Measurements from ENCODE around the gene GAS2L1.

DNA sequence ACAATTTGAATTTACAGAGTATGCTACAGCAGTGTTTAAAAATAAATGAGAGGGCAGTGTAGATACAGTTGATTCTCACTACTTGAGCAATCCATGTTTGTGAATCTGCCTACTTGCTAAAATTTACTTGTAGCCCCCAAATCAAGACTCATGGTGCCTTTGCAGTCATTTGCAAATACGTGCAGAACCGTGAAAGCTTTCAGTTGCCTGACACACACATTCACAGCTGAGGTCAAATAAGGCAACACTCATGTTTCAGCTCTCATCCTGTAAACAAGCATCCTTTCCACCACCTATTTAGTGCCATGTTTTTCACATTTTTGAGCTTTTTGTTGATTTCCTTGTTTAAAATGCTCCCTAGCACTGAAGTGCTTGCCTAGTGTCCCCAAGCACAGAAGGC, 41.6 kb downstream of the GAS2L1 start:
- TF ChIP-seq EZH2 (IDR thresholded peaks at IDR 0.05; ENCODE audit: low read depth, unreplicated experiment) (no peak), POLR2AphosphoS5 (IDR thresholded peaks at IDR 0.05; ENCODE audit: low read depth) (no peak), EZH2phosphoT487 (IDR thresholded peaks at IDR 0.05; ENCODE audit: unreplicated experiment) (no peak), CREB1 (CRISPR knock-in tag; IDR thresholded peaks at IDR 0.05; ENCODE audit: low read depth) (no peak)
- TF ChIP-seq, protein P1, sequence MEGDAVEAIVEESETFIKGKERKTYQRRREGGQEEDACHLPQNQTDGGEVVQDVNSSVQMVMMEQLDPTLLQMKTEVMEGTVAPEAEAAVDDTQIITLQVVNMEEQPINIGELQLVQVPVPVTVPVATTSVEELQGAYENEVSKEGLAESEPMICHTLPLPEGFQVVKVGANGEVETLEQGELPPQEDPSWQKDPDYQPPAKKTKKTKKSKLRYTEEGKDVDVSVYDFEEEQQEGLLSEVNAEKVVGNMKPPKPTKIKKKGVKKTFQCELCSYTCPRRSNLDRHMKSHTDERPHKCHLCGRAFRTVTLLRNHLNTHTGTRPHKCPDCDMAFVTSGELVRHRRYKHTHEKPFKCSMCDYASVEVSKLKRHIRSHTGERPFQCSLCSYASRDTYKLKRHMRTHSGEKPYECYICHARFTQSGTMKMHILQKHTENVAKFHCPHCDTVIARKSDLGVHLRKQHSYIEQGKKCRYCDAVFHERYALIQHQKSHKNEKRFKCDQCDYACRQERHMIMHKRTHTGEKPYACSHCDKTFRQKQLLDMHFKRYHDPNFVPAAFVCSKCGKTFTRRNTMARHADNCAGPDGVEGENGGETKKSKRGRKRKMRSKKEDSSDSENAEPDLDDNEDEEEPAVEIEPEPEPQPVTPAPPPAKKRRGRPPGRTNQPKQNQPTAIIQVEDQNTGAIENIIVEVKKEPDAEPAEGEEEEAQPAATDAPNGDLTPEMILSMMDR (conservative IDR thresholded peaks at IDR 0.05; ENCODE audit: low read depth in 2 of 2), result no peak
- TF ChIP-seq, protein P2, sequence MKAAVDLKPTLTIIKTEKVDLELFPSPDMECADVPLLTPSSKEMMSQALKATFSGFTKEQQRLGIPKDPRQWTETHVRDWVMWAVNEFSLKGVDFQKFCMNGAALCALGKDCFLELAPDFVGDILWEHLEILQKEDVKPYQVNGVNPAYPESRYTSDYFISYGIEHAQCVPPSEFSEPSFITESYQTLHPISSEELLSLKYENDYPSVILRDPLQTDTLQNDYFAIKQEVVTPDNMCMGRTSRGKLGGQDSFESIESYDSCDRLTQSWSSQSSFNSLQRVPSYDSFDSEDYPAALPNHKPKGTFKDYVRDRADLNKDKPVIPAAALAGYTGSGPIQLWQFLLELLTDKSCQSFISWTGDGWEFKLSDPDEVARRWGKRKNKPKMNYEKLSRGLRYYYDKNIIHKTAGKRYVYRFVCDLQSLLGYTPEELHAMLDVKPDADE (IDR thresholded peaks at IDR 0.05), result no peak
- TF ChIP-seq, protein P3, sequence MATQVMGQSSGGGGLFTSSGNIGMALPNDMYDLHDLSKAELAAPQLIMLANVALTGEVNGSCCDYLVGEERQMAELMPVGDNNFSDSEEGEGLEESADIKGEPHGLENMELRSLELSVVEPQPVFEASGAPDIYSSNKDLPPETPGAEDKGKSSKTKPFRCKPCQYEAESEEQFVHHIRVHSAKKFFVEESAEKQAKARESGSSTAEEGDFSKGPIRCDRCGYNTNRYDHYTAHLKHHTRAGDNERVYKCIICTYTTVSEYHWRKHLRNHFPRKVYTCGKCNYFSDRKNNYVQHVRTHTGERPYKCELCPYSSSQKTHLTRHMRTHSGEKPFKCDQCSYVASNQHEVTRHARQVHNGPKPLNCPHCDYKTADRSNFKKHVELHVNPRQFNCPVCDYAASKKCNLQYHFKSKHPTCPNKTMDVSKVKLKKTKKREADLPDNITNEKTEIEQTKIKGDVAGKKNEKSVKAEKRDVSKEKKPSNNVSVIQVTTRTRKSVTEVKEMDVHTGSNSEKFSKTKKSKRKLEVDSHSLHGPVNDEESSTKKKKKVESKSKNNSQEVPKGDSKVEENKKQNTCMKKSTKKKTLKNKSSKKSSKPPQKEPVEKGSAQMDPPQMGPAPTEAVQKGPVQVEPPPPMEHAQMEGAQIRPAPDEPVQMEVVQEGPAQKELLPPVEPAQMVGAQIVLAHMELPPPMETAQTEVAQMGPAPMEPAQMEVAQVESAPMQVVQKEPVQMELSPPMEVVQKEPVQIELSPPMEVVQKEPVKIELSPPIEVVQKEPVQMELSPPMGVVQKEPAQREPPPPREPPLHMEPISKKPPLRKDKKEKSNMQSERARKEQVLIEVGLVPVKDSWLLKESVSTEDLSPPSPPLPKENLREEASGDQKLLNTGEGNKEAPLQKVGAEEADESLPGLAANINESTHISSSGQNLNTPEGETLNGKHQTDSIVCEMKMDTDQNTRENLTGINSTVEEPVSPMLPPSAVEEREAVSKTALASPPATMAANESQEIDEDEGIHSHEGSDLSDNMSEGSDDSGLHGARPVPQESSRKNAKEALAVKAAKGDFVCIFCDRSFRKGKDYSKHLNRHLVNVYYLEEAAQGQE (IDR thresholded peaks at IDR 0.05; ENCODE audit: unreplicated experiment), result no peak

Measured in GM23338 (cell line).